NCI-H2029 treated with DMSO at 0.1 percent for 48 hours (cell line): ENCODE measurements around the gene RAB40C.

Experiments
- DNase-seq: peaks from one replicate; lab custom pipeline; 2025; lab: John Stamatoyannopoulos, UW

RAB40C gene

DNA sequence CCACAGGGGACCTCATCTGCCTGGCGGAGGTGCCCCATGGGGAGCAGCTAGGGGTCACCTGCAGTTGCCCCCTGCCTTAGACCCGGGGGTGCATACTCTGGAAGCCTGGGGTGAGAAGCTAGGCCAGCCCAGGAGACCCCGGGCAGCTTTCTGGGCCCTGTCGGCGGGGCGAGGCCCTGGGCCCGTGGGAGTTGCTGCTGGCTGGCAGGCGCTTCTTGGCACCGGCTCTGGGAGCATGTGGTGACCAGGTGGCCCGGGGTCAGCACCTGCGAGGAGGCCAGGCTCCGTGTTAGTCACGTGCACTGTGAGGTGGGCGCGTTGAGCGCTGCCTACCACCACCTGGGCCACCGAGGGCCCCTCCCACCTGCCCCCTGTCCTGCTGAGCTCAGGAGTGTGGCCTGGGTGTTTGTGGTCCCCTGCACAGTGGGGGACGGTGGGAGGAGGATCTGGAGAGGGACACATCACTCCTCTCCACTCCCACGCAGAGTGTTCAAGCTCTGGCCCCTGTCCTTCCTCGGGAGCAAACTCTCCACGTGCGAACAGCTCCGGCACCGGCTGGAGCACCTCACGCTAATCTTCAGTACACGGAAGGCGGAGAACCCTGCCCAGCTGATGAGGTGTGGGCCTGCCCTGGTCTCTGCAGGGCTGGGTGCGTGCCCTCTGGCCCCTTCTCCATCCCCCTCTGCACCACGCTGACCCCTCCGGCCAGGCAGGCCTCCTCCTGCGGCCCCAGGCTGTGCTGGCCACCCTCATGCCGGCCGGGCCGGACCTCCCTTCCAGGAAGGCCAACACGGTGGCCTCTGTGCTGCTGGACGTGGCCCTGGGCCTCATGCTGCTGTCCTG is 14.3 kb upstream of the RAB40C start:
- no peak for DNase-seq

DNA sequence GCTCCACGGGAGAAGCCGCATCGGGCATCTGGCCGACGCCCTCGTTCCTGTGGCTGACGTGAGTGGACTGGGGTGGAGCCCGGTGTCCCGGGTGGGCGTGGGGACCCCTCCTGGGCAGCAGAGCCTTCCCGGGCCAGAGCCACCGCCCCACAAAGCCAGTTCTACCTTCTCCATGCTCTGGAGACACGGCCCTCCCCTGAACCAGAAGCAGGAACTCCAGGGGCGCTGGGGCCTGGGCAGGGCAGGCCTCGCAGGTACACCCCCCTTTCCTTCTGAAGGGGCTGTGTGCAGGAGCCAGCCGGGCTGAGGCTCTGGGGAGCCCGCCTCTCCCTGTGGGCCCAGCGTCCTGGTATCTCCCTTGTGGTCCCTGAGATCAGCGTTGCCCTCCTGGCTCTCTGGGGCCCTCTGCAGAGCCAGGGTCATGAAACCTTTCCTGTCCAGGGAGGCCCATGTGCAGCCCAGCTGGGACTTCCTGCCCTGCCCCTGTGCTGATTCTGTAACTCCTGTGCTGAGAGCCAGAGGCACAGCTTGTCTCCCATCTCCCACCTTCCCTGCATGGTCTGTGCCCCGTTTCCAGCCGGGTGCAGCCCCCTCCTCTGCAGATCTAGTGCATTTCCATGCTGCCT is 13.6 kb upstream of the RAB40C start:
- no peak for DNase-seq

DNA sequence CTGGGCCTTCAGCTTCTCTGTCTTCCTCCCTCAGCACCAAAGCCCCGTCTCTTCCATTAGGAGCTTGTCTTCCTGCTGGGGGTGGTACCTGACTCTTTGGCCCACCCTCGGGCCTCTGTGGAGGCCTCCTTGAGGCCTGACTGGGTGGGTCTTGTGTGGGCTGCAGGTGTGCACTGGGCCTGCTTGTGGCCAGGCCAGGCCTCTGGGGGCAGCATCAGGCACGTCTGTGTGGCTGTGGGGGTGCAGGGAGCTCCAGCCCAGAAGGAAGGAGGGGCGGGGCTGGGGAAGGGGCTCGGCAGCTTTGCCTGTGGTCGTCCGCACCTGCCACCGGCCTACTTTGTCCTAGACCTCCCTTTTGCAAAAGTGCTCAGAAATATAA is 13.1 kb upstream of the RAB40C start:
- no peak for DNase-seq

DNA sequence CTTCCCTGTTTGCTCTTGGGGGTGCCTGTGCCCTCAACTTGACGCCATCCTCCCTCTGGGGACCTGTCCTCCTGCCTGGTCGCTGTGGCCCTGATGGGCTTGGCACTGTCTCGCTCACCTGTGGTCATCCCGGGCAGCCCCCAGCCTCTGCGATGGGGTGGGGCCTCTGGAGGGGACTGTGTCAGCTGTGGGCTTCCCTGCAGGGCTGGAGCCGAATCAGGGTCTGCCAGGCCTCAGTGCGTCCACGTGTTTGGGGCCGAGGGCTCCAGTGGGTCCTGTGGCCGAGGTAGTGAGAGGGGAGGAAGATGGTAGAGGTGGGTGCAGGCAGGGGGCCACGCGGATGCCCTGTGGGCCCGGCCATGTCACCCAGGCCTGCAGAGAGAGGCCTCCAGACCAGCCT is 12.1 kb upstream of the RAB40C start:
- DNase-seq: no peak

DNA sequence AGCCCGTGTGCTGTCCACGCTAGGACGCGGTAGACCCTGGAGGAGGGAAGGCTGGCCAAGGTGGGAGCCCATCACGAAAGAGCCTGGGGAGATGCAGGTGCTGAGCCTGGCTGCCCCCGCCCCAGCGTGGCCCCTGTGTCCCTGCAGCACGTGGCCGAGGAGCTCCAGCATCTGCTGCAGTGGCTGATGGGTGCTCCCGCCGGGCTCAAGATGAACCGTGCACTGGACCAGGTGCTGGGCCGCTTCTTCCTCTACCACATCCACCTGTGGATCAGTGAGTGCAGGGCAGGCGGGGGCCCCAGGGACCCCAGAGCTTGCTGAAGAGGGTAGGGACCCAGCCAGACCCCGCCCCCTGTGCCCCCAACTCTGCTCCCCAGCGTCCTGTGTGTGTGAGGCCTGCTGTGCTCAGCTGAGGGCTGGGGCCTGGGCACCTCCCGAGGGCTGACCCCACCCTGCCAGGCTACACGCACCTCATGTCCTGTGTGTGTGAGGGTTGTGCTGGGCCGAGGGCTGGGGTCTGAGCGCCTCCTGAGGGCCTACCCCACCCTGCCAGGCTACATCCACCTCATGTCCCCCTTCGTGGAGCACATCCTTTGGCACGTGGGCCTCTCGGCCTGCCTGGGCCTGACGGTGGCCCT is 11.5 kb upstream of the RAB40C start:
- no peak for DNase-seq

DNA sequence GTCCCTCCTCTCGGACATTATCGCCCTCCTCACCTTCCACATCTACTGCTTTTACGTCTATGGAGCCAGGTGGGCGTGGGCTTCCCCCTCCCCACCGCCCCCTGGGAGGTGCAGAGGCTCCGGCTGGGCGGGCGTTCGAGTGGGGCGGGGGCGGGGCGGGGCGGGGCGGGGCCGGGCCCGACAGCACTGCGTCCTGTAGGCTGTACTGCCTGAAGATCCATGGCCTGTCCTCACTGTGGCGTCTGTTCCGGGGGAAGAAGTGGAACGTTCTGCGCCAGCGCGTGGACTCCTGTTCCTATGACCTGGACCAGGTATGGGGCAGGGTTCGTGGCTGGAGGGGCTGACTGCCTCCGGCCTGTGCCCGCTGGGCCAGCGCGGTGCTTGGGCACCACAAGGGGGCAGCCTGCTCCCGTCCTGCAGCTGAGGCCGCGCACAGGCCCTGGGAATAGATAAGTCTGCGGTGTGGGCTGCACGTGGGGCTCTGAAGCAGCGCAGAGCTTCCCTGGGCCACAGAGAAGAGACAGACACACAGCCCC is 10.9 kb upstream of the RAB40C start:
- DNase-seq: no peak

DNA sequence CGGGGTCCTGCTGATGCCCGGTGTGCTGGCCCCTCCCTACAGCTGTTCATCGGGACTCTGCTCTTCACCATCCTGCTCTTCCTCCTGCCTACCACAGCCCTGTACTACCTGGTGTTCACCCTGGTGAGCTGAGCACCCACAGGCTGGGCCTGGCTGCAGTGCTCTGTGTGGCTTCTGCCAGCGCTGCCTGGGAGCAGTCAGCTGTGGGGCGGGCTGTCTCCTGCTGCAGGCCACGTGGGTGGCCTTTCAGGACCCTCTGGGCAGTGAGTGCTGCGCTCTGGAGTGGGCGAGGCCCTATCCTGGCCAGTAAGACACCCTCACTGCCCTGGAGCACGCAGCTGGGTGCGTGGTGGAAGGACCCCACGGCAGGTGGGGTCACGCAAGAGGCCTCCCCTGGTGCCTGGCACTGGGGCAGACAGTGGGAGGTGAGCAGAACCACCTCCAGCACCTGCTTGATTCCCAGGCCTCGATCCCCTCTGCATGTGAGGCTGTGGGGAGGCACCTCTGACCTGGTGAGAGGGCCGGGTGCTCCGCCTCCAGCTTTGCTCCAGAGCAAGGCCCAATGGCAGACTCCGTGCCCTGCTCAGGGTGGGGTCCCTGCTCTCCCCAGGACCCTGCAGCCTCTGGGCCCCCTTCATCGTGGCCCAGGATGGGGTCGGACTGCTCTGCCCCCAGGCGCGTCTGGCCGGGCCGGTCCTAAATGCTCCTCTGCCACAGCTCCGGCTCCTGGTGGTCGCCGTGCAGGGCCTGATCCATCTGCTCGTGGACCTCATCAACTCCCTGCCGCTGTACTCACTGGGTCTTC is 9.5 kb upstream of the RAB40C start:
- DNase-seq: no peak

DNA sequence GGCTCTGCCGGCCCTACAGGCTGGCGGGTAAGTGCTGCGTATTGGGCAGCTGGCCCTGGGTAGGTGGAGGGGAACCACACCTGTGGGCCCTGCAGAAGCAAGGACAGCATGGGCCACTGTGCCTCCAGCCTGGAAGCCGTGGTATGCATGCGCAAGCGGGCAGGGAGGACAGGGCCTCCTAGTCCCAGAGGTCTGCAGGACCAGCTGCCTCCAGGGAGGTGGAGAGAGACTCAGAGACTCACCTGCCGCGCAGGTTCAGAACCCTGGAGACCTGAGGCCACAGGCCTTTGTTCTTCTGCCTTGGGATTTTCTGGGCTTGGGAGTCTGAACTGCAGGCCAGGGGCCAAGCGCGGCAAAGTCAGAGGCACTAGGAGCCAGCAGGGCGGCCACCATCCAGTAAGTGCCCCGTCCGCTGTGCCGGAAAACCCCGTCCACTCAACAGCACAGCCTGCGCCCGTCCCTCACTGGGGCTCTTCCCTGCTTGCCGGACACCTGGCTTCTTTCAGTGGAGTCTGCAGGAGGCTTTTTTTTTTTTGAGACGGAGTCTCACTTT is 8.8 kb upstream of the RAB40C start:
- DNase-seq: no peak

DNA sequence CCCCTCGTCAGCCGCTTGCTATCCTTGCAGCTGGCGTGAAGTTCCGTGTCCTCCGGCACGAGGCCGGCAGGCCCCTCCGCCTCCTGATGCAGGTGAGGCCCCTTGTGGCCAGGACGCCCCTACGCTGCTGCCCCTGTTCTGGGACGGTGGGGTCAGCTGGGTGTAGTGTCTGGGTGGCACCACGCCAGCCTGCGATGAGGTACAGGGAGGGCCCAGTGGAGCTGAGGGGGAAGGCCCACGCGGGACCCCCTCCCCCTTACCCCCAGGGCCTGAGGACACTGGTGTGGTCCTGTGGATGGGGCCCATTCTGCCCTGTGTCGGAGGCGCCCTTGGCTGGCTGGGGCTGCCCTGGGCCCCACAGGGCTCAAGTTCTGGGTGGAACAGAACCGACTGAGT is 7.7 kb upstream of the RAB40C start:
- no peak for DNase-seq

DNA sequence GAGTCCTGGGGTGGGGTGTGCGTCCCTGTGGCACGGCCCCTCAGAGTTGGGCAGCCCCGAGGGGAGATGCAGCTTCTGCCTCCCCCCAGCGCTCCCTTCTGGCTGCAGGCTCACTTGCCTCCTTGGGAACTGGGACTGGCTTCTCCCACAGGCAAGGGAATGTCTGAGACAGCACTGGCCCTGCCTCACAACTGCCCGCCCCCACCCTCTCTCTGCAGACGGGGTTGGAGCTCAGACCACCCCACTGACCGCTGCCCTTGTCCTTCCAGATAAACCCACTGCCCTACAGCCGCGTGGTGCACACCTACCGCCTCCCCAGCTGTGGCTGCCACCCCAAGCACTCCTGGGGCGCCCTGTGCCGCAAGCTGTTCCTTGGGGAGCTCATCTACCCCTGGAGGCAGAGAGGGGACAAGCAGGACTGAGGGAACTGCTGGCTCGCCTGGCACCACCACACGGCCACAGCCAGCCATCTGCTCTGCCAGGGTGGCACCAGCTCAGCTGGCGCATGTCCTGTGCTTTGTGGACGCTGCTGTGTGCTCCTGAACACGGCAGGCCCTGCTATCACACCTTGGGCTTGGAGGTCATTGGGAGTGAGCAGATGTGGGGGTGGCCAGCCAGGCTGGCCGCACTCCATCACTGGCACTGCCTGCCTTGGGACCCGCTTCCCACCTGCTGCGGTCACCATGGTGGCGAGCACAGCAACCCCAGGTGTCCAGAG is 7.1 kb upstream of the RAB40C start:
- DNase-seq: no peak

DNA sequence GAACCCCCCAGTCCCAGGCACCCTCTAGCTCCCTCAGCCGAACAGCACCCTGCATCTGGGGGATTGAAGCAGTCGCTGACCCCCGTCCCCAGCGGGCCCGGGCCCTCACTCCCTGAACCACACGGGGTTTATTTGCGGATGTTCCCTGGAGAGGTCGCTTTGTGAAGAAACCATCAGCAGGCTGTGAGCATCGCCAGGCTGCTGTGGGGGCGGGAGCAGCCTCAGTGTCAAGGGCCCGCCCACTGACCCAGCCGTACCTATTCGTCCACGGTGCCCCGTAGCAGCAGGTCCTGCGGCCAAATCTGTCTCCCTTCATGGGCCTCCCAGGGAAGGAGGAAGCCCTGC is 6.4 kb upstream of the RAB40C start:
- no peak for DNase-seq

DNA sequence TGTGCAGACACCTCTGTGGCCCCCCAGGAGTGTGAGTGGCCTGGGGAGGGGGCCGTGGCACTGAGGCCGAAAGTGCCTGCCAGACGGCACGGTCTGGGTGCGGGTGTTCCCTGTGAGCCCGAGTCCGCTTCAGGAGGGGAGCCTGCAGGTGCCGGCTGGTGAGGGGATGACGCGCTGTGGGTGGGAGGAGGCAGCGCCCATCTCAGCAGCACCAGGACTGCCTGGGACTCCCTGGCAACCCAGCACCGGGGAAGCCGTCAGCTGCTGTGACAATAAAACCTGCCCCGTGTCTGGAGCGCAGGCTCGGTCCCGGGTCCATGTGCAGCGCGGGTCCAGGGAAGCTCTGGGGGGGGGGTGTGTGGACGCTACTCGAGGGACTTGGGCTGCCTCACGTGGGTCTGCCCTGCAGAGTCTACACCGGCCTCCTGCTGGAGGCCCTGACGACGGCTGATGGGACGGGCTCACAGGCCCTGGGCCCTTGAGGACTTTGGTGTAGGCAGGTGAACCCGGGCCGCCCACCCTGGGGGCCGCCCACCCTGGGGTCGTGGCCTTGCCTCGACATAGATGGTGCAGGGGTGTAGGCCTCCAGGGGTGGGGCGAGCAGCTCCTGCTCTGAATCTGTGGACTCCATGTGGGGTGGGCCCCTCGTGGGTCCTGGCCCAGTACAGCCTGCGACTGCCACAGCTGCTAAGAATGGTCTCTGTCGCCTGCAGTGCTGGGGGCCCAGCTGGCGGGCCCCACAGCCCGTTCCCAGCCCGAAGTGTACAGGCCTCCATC is 5.9 kb upstream of the RAB40C start:
- DNase-seq: no peak

DNA sequence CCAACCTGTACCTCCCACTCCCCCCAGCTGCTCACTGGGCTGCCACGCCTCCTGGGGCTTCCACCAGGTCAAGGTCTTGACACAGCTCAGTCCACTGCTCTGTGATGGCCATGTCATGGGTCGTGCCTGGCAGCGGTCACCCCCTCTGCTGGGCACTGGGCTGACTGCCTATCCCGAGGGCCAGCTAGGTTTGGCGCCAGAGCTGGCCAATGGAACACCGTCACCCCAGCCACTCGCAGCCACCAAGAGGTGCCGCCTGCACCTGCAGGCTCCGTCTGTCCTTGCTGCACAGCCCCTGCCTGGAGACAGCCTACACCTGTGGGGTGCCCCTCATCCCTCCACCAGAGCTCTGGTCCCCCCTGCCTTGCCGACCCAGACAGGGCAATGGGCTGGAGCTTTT is 4.5 kb upstream of the RAB40C start:
- DNase-seq: no peak

DNA sequence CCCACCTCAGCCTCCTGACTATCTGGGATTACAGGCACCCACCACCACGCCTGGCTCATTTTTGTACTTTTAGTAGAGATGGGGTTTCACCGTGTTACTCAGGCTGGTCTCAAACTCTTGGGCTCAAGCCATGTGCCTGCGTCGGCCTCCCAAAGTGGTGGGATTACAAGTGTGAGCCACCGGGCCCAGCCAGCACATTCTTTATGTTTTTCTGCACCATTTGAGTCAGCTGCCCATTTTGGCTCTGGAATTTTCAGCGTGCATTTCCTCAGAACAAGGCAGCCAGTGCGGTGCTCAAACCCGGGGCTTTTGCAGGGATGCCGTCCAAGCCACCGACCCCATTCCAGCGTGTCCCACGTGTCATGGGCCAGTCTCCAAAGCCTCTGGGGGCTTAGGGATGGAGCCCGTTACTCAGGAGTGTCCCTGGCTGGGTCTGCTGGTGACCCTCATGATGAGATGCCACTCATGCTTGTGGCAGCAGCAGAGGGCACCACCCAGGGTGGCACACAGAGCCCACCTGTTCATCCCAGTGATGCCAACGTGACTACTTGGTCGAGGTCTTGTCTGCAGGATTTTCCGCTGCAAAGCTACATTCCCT is 3.7 kb upstream of the RAB40C start:
- no peak for DNase-seq

DNA sequence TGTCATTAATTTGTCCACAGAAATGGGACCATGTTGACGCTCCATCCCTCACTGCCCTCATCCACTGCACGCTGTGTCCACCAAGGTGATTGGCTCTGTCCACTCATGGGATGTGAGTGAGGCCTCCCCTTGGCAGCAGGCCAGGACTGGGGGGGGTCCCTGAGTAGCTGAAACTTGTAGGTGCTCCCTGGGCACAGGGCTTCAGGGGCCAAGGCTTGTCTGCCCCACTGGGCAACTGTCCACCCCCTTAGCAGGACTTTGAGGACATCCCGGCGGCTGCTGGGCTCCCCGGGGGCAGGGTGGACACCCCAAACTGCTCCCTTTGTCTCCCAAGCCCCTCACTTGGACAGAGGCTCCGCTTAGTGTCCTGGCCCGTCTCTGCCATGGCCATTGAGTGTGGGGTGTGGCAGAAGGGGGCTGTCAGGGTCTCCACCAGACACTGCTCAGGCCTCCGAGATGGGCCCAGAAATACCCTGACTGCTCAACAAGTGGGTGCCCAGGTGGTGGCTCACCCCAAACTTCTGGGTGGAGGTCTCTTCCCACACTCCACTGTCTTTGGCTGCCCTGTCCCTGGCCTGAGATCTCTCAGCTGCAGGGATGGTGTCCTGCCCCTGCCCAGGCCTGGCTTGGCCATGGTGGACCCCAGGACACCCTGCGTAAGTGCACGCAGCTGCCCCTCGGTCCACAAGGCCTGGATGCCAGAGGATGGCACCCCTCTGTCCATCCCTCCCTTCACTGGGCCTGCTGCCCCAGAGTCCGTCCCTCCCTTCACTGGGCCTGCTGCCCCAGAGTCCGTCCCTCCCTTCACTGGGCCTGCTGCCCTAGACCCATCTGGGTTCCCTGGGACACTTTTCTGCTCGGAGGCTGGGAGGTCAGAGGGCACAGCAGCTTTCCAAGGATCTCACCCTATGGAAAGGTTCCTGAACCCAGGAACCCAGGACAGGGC is 2.9 kb upstream of the RAB40C start:
- no peak for DNase-seq

DNA sequence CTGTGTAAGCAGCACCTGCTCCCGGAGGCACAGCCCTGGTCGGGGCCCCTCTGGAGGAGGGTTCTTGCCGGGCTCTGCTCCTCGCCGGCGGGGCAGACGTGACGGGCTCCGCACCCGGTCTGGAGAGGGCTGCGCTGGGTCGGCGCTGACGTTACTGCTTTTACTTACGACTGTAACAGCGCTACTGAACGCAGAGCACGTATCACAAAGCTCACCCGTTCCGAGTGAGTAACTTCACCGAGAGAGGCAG is 1.3 kb upstream of the RAB40C start:
- no peak for DNase-seq

DNA sequence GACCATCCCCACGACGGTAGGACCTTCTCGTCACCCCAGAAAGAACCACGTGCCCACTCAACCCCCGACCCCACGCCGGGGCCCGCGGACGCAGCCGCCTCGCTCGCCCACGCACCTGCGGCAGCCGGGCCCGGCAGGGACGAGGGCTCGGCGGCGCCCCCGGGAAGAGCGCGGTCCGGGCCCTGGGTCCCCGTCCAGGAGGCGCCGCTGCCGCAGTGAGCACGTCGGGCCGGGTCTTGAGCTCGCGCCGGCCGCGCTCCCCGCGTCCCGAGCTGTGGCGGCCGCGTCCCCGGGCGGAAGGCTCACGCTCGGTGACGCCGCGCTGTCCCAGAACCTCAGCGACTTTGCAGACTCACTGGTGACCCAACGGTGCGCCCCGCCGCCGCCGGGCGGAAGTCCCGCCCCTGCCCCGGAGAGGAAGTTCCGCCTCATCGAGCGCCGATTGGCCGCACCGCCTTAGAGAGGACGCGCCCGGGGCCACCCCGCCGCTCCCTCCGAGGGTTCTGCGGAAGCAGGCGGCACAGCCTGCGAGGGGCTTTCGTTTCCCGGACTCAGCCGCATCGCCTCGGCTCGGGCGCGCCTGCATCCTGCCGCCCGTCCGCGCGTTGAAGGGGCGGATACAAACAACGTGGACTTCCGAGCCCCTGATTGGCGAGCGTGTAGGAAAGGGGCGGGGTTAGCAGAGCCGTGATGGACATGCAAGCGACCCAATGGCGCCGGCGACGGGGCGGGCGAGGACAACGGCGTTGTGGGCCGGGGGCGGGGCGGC is 793 bp upstream of the RAB40C start:
- peak; percentile 70 for DNase-seq

DNA sequence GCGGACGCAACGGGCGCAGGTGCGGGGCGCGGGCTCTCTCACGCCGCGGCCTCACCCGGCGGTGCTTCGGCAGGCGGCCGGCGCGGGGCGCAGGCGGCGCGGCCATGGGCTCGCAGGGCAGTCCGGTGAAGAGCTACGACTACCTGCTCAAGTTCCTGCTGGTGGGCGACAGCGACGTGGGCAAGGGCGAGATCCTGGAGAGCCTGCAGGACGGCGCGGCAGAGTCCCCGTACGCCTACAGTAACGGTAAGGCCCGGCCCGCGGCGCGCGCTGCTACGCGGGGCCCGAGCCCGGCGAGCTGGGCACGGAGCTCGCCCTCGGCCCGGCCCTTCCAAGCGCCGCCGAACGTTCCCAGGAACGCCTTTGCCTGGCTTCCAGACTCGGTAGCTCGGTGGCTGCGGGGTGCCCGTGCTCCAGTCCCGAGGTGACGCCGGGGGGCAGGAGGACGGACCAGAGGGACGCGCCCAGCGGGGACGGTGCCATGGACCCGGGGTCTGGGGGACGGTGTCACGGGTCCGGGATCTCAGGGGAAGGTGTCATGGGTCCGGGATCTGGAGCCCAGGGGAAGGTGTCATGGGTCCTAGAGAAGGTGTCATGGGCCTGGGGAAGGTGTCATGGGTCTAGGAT is 435 bp downstream of the RAB40C start:
- DNase-seq: no peak
